Fibroblast of the aortic adventitia (primary cell): Measurements from ENCODE around the gene STAC3. TPM values are rescaled to one million over a fixed set of nuclear protein-coding genes. Genes with fewer than 3 reads are reported as not detected.

Source experiments
- DNase-seq: peaks from one replicate; pipeline ENCODE4 v3.0.0-alpha.2; 2010; ENCODE audit warnings: low read depth
- H3K4me3 ChIP-seq: 2 replicates; pipeline ENCODE4 v1.5.1; 2011; ENCODE audit warnings: low read depth, mild to moderate bottlenecking, control low read depth, low read length, moderate library complexity
- CTCF ChIP-seq: IDR thresholded peaks from 2 replicates; pipeline ENCODE4 v1.5.1; 2011; ENCODE audit warnings: mild to moderate bottlenecking, low read length, control low read depth, inconsistent platforms; ENCODE audit not compliant: insufficient read depth
- total RNA-seq: library from RNA; depleted of rRNA; stranded (reverse); fragments of >200 nt; gene quantifications from 2 replicates; pipeline ENCODE4 v1.2.3, GENCODE V29; 2012; ENCODE audit warnings: low replicate concordance

Gene STAC3
- total RNA-seq, 1 donor: 0.90 TPM

GRCh38 chr12:57221169-57221917 lies 29.6 kb downstream of the STAC3 start:
- TF ChIP-seq CTCF: no peak
- DNase-seq: no peak
- H3K4me3 ChIP-seq: no peak overlapping the region

GRCh38 chr12:57220770-57221168 lies 30.2 kb downstream of the STAC3 start:
- H3K4me3 ChIP-seq: no peak overlapping the region
- DNase-seq: no peak
- no peak for TF ChIP-seq CTCF

GRCh38 chr12:57219993-57220754 lies 30.8 kb downstream of the STAC3 start:
- no peak for TF ChIP-seq CTCF
- DNase-seq: no peak
- no peak overlapping the region for H3K4me3 ChIP-seq

- no peak for TF ChIP-seq CTCF
- H3K4me3 ChIP-seq: no peak overlapping the region
- no peak for DNase-seq
Measured at GRCh38 chr12:57219205-57219992, 31.6 kb downstream of the STAC3 start.

GRCh38 chr12:57218030-57218853 lies 32.7 kb downstream of the STAC3 start:
- no peak for DNase-seq
- no peak for TF ChIP-seq CTCF
- H3K4me3 ChIP-seq: no peak overlapping the region
